ENCODE results near the gene FBXL7. TPM values are rescaled to one million over a fixed set of nuclear protein-coding genes. Genes with fewer than 3 reads are reported as not detected.

The FBXL7 gene
- total and polyA plus RNA-seq, 5 experiments from 2014 or later: not detected

- DNase-seq: no peak
- H3K36me3 Mint-ChIP-seq: peaks cover 0 to 10% (median 0%) of the 10 kb centered on the region in 3 donors
- H3K4me3 Mint-ChIP-seq: no peak overlapping the region
- no peak overlapping the region for H3K27ac Mint-ChIP-seq
- H3K27me3 Mint-ChIP-seq: peaks cover 0 to 9% (median 0%) of the 10 kb centered on the region in 5 donors
- H3K9me3 Mint-ChIP-seq: peaks cover 4 to 52% (median 15%) of the 10 kb centered on the region in 9 donors
- POLR2A ChIA-PET: no interaction called here
- no peak for ATAC-seq
- H3K4me1 Mint-ChIP-seq: peaks cover 0 to 2% (median 0%) of the 10 kb centered on the region in 4 donors
Observed at GRCh38 chr5:15731699-15732098, 231.7 kb downstream of the FBXL7 start.

DNA sequence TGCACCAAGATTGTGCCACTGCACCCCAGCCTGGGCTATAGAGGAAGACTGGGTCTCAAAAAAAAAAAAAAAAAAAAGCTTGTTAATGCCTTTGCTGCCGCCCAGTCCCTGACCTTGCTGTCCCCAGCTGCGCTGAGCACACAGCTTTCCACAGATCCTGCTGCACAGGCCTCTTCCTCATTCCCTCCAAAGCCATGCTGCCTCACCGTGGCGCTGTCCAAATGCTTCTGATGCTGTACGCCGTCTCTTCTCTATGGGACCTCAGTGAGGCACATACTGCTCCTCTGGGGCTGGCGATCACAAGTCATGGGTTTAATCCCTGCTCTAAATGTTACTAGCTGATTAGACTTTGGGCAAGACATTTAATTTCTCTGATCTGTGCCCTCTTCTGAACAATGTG is 234.1 kb downstream of the FBXL7 start:
- no peaks in the 10 kb centered on the region for H3K4me1 Mint-ChIP-seq
- POLR2A ChIA-PET: no interaction called here

GRCh38 chr5:15737036-15737821 is 237.2 kb downstream of the FBXL7 start:
- H3K9me3 Mint-ChIP-seq: peaks cover 0 to 33% (median 7%) of the 10 kb centered on the region in 9 donors
- no peak for DNase-seq
- no peak for ATAC-seq
- H3K27ac Mint-ChIP-seq: no peak overlapping the region
- no peak overlapping the region for H3K4me3 Mint-ChIP-seq
- POLR2A ChIA-PET: no interaction called here
- H3K27me3 Mint-ChIP-seq: no peaks in the 10 kb centered on the region
- no peaks in the 10 kb centered on the region for H3K4me1 Mint-ChIP-seq
- no peaks in the 10 kb centered on the region for H3K36me3 Mint-ChIP-seq

More for the DNA sequence above, 234.1 kb downstream of the FBXL7 start:
- no peak for ATAC-seq
- Mint-ChIP-seq H3K36me3 (peaks cover 0 to 5% (median 0%) of the 10 kb centered on the region in 3 donors), H3K27me3 (peaks cover 0 to 9% (median 0%) of the 10 kb centered on the region in 5 donors), H3K9me3 (peaks cover 0 to 45% (median 12%) of the 10 kb centered on the region in 9 donors), H3K4me3 (no peak overlapping the region), H3K27ac (no peak overlapping the region)
- DNase-seq: no peak

GRCh38 chr5:15737871-15738664 is 238.1 kb downstream of the FBXL7 start:
- POLR2A ChIA-PET: no interaction called here

GRCh38 chr5:15740383-15740782 is 240.4 kb downstream of the FBXL7 start:
- Mint-ChIP-seq H3K9me3 (peaks cover 5 to 36% (median 10%) of the 10 kb centered on the region in 9 donors), H3K4me3 (no peak overlapping the region), H3K27ac (no peak overlapping the region), H3K36me3 (peaks cover 0 to 6% (median 0%) of the 10 kb centered on the region in 3 donors), H3K4me1 (no peaks in the 10 kb centered on the region), H3K27me3 (no peaks in the 10 kb centered on the region)
- ATAC-seq (no peak), DNase-seq (no peak)
- POLR2A ChIA-PET: no interaction called here

More at GRCh38 chr5:15737871-15738664, 238.1 kb downstream of the FBXL7 start:
- no peak overlapping the region for H3K4me3 Mint-ChIP-seq
- no peaks in the 10 kb centered on the region for H3K4me1 Mint-ChIP-seq
- H3K36me3 Mint-ChIP-seq: no peaks in the 10 kb centered on the region
- DNase-seq (no peak), ATAC-seq (no peak)
- peaks cover 0 to 40% (median 7%) of the 10 kb centered on the region in 9 donors for H3K9me3 Mint-ChIP-seq
- no peak overlapping the region for H3K27ac Mint-ChIP-seq
- H3K27me3 Mint-ChIP-seq: no peaks in the 10 kb centered on the region

GRCh38 chr5:15741591-15741990 is 241.6 kb downstream of the FBXL7 start:
- Mint-ChIP-seq H3K36me3 (peaks cover 0 to 6% (median 0%) of the 10 kb centered on the region in 3 donors), H3K27ac (no peak overlapping the region), H3K27me3 (no peaks in the 10 kb centered on the region), H3K4me1 (no peaks in the 10 kb centered on the region), H3K4me3 (no peak overlapping the region), H3K9me3 (peaks cover 5 to 40% (median 10%) of the 10 kb centered on the region in 9 donors)
- DNase-seq (no peak), ATAC-seq (no peak)
- POLR2A ChIA-PET: no interaction called here

DNA sequence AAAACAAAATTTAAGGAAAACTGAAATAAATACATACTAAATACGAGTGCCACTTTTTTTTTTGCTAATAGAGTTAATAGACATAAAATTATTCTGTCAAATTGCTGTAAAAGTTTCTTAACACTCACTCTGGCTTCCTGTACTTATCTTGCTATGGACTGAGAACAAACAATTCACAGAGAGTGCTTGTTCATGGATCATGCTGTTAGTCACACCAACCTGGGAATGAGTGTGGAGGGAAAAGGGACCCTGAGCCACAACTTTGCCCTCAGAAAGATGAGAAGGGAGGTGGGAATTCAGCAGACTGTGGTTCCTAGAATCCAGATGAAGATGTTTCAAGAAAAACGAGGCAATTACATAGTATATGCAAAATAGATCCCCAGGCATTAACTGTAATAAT is 246.9 kb downstream of the FBXL7 start:
- no peak overlapping the region for H3K27ac Mint-ChIP-seq
- DNase-seq: no peak

GRCh38 chr5:15748266-15748665 is 248.3 kb downstream of the FBXL7 start:
- ATAC-seq: no peak
- H3K27me3 Mint-ChIP-seq: no peaks in the 10 kb centered on the region
- H3K36me3 Mint-ChIP-seq: peaks cover 0 to 6% (median 0%) of the 10 kb centered on the region in 3 donors
- no peak for DNase-seq
- H3K4me3 Mint-ChIP-seq: no peak overlapping the region
- no peaks in the 10 kb centered on the region for H3K4me1 Mint-ChIP-seq
- peaks cover 0 to 22% (median 8%) of the 10 kb centered on the region in 9 donors for H3K9me3 Mint-ChIP-seq
- no peak overlapping the region for H3K27ac Mint-ChIP-seq
- POLR2A ChIA-PET: no interaction called here

More for the DNA sequence above, 246.9 kb downstream of the FBXL7 start:
- Mint-ChIP-seq H3K4me3 (no peak overlapping the region), H3K9me3 (peaks cover 0 to 31% (median 8%) of the 10 kb centered on the region in 9 donors), H3K4me1 (no peaks in the 10 kb centered on the region), H3K27me3 (no peaks in the 10 kb centered on the region), H3K36me3 (peaks cover 0 to 6% (median 0%) of the 10 kb centered on the region in 3 donors)
- ATAC-seq: no peak
- POLR2A ChIA-PET: no interaction called here

DNA sequence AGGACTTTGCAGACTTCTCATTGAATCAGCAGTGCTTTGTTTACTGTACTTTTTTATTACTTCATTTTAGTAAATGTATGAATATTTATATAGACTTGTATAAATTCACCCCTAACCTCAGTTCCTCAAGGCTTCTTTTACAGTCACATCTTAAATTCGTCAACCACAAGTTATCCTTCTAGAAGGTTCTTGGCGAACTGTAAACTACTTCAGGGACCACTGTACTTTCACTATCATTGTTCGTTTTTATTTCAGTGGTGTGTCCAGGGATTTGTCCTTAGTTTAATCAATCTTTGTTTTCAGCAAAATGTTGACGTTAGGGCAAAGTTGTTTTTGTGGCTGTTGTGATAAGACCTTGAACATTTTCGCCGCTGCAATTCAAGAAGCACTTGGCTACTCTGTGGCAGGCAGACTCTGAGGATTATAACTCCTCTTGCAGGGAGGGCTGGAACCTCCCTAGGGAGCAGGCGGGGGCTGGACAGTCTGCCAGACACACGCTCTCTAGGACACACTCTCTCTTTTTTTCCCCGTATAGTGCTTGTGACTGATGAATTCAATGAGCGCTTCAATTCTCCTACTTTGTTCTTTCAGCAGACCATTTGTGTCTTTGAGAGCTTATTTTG is 252.8 kb downstream of the FBXL7 start:
- Mint-ChIP-seq H3K27me3 (no peaks in the 10 kb centered on the region), H3K36me3 (no peaks in the 10 kb centered on the region), H3K9me3 (peaks cover 0 to 19% (median 2%) of the 10 kb centered on the region in 9 donors), H3K4me1 (no peaks in the 10 kb centered on the region), H3K4me3 (no peak overlapping the region), H3K27ac (no peak overlapping the region)
- POLR2A ChIA-PET: no interaction called here
- no peak for ATAC-seq
- no peak for DNase-seq

DNA sequence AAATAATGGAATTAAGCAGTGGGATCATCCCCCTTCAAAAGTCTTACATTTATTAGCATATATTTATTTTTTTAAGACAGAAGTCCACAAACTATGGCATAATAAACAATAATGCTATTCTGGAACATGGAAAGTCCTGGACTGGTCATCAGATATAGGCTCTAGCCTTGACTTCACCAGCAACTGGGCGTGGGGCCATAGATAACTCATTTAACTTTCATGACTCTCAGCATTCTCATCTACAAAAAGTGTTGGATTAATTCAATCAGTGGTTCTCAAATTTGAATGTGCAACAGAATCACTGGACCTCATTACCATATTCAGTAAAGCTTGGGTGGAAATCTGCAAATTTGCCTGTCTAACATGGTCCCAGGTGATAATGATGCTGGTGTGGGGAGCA is 253.8 kb downstream of the FBXL7 start:
- POLR2A ChIA-PET: no interaction called here
- H3K27me3 Mint-ChIP-seq: no peaks in the 10 kb centered on the region

DNA sequence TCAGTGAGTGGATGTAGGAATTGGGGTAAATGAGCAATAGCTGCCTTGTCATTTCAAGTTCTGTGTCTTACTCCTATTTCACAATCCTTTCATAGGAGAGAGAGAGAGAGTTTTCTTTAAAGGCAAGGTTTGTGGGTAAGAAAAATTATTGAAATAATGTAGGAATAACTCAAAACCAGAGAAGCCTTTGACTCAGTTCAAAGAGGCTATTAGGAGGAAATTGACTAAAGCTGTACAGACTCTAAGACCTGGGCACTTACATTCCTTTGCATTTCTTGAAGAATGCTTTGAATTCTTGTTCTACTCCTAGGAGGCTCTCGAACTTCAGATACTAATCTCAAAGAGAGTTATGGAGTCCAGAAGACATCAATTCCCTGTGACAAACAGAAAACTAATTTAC is 257.1 kb downstream of the FBXL7 start:
- Mint-ChIP-seq H3K27ac (no peak overlapping the region), H3K36me3 (no peaks in the 10 kb centered on the region), H3K4me1 (no peaks in the 10 kb centered on the region), H3K4me3 (no peak overlapping the region), H3K27me3 (no peaks in the 10 kb centered on the region), H3K9me3 (peaks cover 0 to 19% (median 0%) of the 10 kb centered on the region in 9 donors)
- no peak for DNase-seq
- no peak for ATAC-seq
- POLR2A ChIA-PET: no interaction called here

More for the DNA sequence above, 253.8 kb downstream of the FBXL7 start:
- ATAC-seq: no peak
- H3K36me3 Mint-ChIP-seq: no peaks in the 10 kb centered on the region
- no peak for DNase-seq
- H3K27ac Mint-ChIP-seq: no peak overlapping the region
- no peaks in the 10 kb centered on the region for H3K4me1 Mint-ChIP-seq
- peaks cover 0 to 19% (median 2%) of the 10 kb centered on the region in 9 donors for H3K9me3 Mint-ChIP-seq
- no peak overlapping the region for H3K4me3 Mint-ChIP-seq

- H3K4me3 Mint-ChIP-seq: no peak overlapping the region
- DNase-seq (no peak), ATAC-seq (no peak)
- H3K36me3 Mint-ChIP-seq: no peaks in the 10 kb centered on the region
- POLR2A ChIA-PET: no interaction called here
- H3K4me1 Mint-ChIP-seq: no peaks in the 10 kb centered on the region
- H3K9me3 Mint-ChIP-seq: peaks cover 0 to 19% (median 0%) of the 10 kb centered on the region in 9 donors
- H3K27ac Mint-ChIP-seq: no peak overlapping the region
- no peaks in the 10 kb centered on the region for H3K27me3 Mint-ChIP-seq
Observed at GRCh38 chr5:15757619-15758018, 257.6 kb downstream of the FBXL7 start.

DNA sequence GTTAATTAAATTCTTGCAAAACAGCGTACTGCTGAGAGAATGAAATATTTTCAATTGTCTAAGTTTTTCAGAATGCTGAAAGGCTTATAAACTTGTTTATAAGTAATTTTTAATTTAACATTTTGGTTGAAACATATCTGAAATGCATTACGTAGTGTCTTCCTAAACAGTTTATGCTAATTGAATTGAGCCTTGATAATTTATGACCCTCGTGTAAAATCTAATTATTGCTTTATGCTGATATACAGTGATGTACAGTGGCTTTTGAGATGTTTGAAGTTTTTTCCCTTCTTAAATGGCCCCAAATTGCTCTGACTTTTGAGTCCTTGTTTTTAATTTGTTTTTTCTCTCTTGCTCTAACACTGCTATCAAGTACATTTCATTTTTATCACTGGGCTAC is 262.7 kb downstream of the FBXL7 start:
- H3K4me1 Mint-ChIP-seq: no peaks in the 10 kb centered on the region
- no peaks in the 10 kb centered on the region for H3K36me3 Mint-ChIP-seq
- ATAC-seq (no peak), DNase-seq (no peak)
- POLR2A ChIA-PET: no interaction called here
- peaks cover 0 to 21% (median 4%) of the 10 kb centered on the region in 9 donors for H3K9me3 Mint-ChIP-seq
- no peak overlapping the region for H3K4me3 Mint-ChIP-seq
- no peak overlapping the region for H3K27ac Mint-ChIP-seq
- no peaks in the 10 kb centered on the region for H3K27me3 Mint-ChIP-seq
